Mucosa of stomach (tissue), 1 donor: ENCODE data around the gene MACROH2A1.

ENCODE experiments used
- H3K27me3 ChIP-seq: one replicate; pipeline ENCODE4 v1.7.0; 2013; ENCODE audit warnings: mild to moderate bottlenecking, low read length; ENCODE audit not compliant: control insufficient read depth, insufficient read depth
- H3K36me3 ChIP-seq: one replicate; pipeline ENCODE4 v1.7.0; 2013; ENCODE audit warnings: low read length; ENCODE audit not compliant: control insufficient read depth, insufficient read depth
- H3K4me1 ChIP-seq: one replicate; pipeline ENCODE4 v1.7.0; 2013; ENCODE audit warnings: mild to moderate bottlenecking, low read length; ENCODE audit not compliant: control insufficient read depth, insufficient read depth
- H3K4me3 ChIP-seq: one replicate; pipeline ENCODE4 v1.7.0; 2013; ENCODE audit warnings: low read length
- H3K9ac ChIP-seq: one replicate; pipeline ENCODE4 v1.7.0; 2013; ENCODE audit warnings: mild to moderate bottlenecking, low read length, moderate library complexity
- H3K9me3 ChIP-seq: one replicate; pipeline ENCODE4 v1.7.0; 2013; ENCODE audit warnings: mild to moderate bottlenecking, low read length, moderate library complexity; ENCODE audit not compliant: control insufficient read depth
- donor health status: Pancreatic carcinoma.

MACROH2A1 gene

GRCh38 chr5:135341016-135341666, 57.9 kb downstream of the MACROH2A1 start:
- Histone ChIP-seq H3K27me3 (no peaks in the 10 kb centered on the region), H3K9me3 (no peaks in the 10 kb centered on the region), H3K36me3 (peaks cover 39% of the 10 kb centered on the region), H3K9ac (no peak overlapping the region), H3K4me3 (no peak overlapping the region), H3K4me1 (peaks cover 9% of the 10 kb centered on the region)

GRCh38 chr5:135340568-135340967, 58.5 kb downstream of the MACROH2A1 start:
- Histone ChIP-seq H3K4me3 (no peak overlapping the region), H3K4me1 (peaks cover 3% of the 10 kb centered on the region), H3K9me3 (no peaks in the 10 kb centered on the region)

GRCh38 chr5:135339623-135340022, 59.4 kb downstream of the MACROH2A1 start:
- peaks cover 39% of the 10 kb centered on the region for H3K36me3 ChIP-seq
- H3K4me1 ChIP-seq: no peaks in the 10 kb centered on the region
- H3K9ac ChIP-seq: no peak overlapping the region
- H3K9me3 ChIP-seq: no peaks in the 10 kb centered on the region
- H3K27me3 ChIP-seq: no peaks in the 10 kb centered on the region
- H3K4me3 ChIP-seq: no peak overlapping the region

More at GRCh38 chr5:135340568-135340967, 58.5 kb downstream of the MACROH2A1 start:
- H3K9ac ChIP-seq: no peak overlapping the region
- H3K27me3 ChIP-seq: no peaks in the 10 kb centered on the region
- peaks cover 39% of the 10 kb centered on the region for H3K36me3 ChIP-seq

GRCh38 chr5:135339189-135339588, 59.8 kb downstream of the MACROH2A1 start:
- peaks cover 36% of the 10 kb centered on the region for H3K36me3 ChIP-seq

GRCh38 chr5:135337064-135337463, 62.0 kb downstream of the MACROH2A1 start:
- no peak overlapping the region for H3K4me3 ChIP-seq

More at GRCh38 chr5:135339189-135339588, 59.8 kb downstream of the MACROH2A1 start:
- Histone ChIP-seq H3K4me1 (no peaks in the 10 kb centered on the region), H3K9ac (no peak overlapping the region), H3K4me3 (no peak overlapping the region), H3K9me3 (no peaks in the 10 kb centered on the region), H3K27me3 (no peaks in the 10 kb centered on the region)

GRCh38 chr5:135335031-135335828, 63.8 kb downstream of the MACROH2A1 start:
- Histone ChIP-seq H3K4me1 (no peaks in the 10 kb centered on the region), H3K27me3 (no peaks in the 10 kb centered on the region), H3K9me3 (no peaks in the 10 kb centered on the region), H3K4me3 (no peak overlapping the region), H3K36me3 (peaks cover 11% of the 10 kb centered on the region), H3K9ac (no peak overlapping the region)

More at GRCh38 chr5:135337064-135337463, 62.0 kb downstream of the MACROH2A1 start:
- H3K27me3 ChIP-seq: no peaks in the 10 kb centered on the region
- peaks cover 15% of the 10 kb centered on the region for H3K36me3 ChIP-seq
- H3K9ac ChIP-seq: no peak overlapping the region
- no peaks in the 10 kb centered on the region for H3K9me3 ChIP-seq
- no peaks in the 10 kb centered on the region for H3K4me1 ChIP-seq

GRCh38 chr5:135333732-135334515, 65.1 kb downstream of the MACROH2A1 start:
- Histone ChIP-seq H3K4me3 (no peak overlapping the region), H3K36me3 (peaks cover 6% of the 10 kb centered on the region), H3K9me3 (no peaks in the 10 kb centered on the region), H3K9ac (no peak overlapping the region), H3K27me3 (no peaks in the 10 kb centered on the region), H3K4me1 (no peaks in the 10 kb centered on the region)

- Histone ChIP-seq H3K4me3 (no peak overlapping the region), H3K36me3 (no peaks in the 10 kb centered on the region)
Observed at GRCh38 chr5:135332519-135333150, 66.4 kb downstream of the MACROH2A1 start.

GRCh38 chr5:135331612-135332011, 67.4 kb downstream of the MACROH2A1 start:
- no peak overlapping the region for H3K4me3 ChIP-seq
- no peaks in the 10 kb centered on the region for H3K4me1 ChIP-seq
- no peaks in the 10 kb centered on the region for H3K27me3 ChIP-seq
- H3K36me3 ChIP-seq: no peaks in the 10 kb centered on the region
- no peak overlapping the region for H3K9ac ChIP-seq
- H3K9me3 ChIP-seq: no peaks in the 10 kb centered on the region

More at GRCh38 chr5:135332519-135333150, 66.4 kb downstream of the MACROH2A1 start:
- H3K4me1 ChIP-seq: no peaks in the 10 kb centered on the region
- no peaks in the 10 kb centered on the region for H3K9me3 ChIP-seq
- H3K27me3 ChIP-seq: no peaks in the 10 kb centered on the region
- no peak overlapping the region for H3K9ac ChIP-seq

- no peak overlapping the region for H3K9ac ChIP-seq
- H3K9me3 ChIP-seq: no peaks in the 10 kb centered on the region
- H3K27me3 ChIP-seq: no peaks in the 10 kb centered on the region
- no peaks in the 10 kb centered on the region for H3K36me3 ChIP-seq
- H3K4me3 ChIP-seq: no peak overlapping the region
- no peaks in the 10 kb centered on the region for H3K4me1 ChIP-seq
Observed at GRCh38 chr5:135330798-135331096, 68.3 kb downstream of the MACROH2A1 start.

GRCh38 chr5:135329913-135330797, 68.9 kb downstream of the MACROH2A1 start:
- Histone ChIP-seq H3K9me3 (no peaks in the 10 kb centered on the region), H3K36me3 (no peaks in the 10 kb centered on the region), H3K4me3 (no peak overlapping the region), H3K4me1 (no peaks in the 10 kb centered on the region), H3K9ac (no peak overlapping the region), H3K27me3 (no peaks in the 10 kb centered on the region)
